ENCODE results near the gene SLC24A5.

The SLC24A5 gene

DNA sequence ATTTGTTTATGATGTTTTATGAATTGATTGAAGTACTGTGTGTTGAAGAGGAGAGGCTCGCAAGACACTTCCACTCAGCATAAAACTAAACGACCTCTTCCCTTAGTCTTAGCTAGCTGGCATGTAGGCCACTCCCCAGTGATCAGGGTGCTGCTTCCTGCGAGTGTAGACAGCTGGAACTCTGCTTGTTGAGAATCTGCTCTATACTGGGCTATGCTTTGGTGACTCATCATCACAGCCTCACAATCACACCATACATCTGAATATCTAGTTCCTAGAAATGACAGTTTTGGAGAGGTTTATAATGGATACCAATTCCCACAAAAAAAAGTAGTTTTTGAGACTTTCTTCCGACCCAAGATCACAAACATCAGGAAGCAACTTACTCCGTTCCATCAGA, 1.5 kb upstream of the SLC24A5 start:
- no peak for DNase-seq

DNA sequence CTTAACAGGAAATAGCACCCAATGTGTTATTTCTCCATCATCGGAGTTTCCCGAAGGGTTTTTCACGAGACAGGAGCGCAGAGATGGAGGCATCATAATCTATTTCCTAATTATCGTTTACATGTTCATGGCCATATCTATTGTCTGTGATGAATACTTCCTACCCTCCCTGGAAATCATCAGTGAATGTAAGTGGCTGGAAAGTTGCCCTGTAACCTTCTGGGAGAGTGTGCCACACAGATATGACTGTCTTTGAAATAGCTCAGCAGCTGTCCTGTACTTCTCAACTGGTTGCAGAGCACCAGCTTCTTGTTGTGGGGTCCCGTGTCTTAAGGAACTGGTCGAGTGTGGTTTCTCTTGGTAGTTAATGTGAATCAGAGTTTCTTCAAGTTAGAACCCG, 1.1 kb downstream of the SLC24A5 start:
- no peak for DNase-seq

DNA sequence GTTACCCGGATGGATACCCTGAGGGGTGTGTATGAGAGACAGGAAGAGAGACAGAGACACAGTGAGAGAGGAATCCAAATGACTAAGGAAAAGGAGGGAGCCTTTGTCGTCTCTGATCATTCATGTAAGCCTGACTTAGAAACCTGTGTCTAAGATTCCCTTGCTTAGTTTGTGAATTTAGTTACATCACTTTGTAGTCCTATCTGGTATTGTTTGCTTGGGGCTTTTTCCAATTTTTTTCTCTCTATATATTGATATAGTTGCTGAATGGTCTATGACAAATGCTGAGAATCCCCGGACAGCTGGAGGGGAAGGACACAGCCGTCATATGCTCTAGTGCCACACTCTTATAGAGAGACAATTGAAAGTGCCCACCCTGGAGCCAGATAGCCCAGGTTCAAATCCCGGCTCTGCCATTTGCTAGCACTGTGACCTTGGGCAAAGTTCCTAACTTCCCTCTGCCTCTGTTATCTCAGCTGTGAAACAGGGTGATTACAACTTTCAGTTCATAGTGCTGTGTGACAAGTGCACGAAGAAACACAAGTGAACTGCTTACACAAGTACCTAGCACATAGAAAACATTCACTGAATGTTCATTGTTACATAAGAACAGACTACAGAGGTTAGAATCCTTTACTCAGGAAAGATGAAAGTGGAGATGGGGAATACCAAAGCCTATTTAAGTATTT, 6.0 kb downstream of the SLC24A5 start:
- no peak for DNase-seq

DNA sequence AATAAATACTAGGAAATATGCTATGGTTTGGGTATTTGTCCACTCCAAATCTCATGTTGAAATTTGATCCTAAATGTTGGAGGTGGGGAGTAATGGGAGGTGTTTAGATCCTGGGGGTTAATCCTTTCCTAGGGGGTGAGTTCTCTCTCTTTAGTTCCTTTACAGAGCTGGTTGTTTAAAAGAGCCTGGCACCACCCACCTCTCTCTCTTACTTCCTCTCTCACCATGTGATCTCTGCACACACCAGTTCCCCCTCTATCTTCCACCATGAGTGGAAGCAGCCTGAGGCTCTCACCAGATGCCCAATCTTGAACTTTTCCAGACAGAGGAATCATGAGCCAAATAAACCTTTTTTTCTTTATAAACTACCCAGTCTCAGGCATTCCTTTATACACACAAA, 10.5 kb downstream of the SLC24A5 start:
- no peak for DNase-seq

DNA sequence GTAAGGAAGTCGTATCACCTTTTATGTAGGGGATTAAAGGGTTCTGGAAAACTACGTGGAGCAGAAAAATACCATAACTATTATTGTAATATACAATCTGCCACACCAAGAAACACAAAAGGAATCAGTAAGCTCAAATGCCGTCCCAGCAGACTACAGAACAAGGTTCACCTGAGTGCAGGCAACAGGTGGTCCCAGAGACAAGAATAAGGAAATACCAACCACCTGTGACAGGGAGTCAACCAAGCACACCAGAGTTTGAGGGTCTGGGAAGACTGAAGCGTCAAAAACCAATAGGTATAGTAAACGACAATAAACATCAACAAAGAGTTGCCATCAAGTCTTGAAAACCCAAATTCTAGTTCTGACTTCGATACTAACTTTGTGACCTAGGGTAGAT, 12.1 kb downstream of the SLC24A5 start:
- DNase-seq, result no peak

DNA sequence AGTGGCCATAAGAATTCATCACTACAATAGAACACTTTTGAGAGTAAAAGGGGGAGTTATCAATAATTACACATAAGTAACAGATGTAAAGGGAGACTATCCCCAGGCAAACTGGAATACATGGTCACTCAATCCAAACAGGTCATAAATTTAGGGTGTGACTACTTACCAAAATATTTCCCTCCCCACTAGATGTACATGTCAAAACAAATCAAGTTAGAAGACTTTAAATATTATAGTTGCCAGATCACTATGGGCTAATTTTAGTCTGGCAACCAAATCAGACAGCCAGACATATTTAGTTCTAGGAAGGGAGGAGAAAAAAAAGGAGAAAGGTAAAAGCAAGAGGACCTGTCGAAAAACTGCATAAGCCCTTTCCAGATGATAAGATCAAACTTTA, 23.1 kb downstream of the SLC24A5 start:
- DNase-seq, result no peak

DNA sequence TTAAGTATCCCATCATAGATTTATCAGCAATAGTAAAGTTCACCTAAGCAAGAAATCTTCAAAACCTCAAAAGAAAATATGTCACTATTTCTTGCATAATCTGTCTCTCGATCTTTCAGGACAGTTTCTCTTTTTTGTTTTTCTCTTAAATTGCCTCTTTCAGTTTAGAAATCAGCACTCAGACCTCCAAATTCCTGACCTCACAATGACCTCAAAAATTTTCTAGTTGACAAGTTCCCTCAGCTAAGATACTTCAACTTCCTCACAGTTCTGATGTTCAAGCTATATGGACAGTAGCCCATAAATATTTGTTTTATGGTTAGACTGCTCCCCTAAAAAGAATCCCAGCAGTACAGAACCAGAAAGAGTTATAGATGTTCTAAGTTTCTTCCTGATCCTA, 24.1 kb downstream of the SLC24A5 start:
- DNase-seq, result no peak

DNA sequence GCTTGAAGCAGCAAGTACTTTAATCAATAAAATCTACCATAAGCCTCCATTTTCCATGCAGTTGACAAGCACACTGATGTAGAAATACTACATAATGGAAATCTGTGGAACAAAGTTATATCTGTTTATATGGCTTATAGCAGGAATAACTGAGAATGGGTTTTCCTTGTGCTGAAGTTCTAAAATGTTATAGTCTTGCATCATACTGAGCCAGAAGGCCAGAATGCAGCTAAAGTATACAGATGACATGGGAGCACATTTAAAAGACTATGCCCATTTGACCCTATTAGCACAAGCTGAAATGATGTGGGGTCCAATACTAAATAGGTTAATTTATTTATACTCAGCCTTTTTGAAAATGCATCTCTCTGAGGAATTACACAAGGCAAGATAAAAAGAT, 25.1 kb downstream of the SLC24A5 start:
- no peak for DNase-seq

DNA sequence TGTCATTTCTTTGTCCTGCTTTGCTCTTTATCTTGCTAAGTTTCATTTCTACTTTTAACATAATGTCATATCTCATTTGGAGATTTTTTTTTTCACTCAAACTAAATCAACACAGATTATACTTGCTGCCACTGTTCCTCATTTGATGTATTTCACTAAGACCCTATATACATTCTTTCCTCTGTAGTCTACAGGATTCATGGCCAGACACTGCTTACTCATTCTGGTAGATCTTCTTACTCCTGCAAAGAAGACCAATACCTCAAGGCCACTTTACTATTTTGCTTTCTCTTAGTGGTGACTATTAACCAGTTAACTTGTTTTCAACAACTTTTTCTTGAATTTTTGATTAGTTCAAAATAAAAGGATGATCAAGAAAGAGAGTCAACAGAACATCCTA, 26.6 kb downstream of the SLC24A5 start:
- no peak for DNase-seq

DNA sequence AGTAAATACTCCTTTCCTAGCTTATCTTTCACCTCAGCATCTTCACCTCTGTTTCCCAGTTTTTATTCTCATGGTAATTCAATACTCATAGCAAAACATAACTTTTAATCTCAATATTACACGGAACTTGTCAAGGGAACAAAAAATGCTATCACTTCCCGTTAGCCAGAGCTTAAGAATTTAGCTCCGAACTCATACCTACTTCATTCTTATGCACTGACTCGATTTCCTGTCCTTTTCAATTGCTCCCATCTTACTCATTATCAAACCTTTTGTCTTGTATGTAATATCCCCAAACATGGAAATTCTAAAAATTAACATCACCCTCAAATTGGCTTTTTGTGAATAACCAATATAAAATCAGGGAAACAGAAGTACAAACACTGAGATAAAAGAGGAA, 29.1 kb downstream of the SLC24A5 start:
- no peak for DNase-seq

DNA sequence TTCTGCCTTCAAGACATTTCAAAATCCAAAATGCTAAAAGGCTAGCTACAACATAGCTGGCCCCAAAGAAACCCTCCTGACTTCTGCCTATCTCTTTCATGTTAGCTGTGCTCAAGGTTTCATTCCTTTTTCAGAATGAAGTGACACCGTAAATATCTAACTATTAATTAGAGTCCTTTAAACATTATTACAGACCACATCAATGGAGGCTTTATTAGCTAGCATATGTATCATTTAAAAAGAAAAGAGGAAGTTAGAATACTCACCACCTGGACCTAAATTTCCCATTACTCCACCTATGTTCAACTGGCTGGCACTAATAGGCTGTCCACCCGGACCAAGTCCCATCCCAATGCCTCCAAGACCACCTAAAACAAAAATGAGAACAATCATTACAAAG, 32.7 kb downstream of the SLC24A5 start:
- no peak for DNase-seq

DNA sequence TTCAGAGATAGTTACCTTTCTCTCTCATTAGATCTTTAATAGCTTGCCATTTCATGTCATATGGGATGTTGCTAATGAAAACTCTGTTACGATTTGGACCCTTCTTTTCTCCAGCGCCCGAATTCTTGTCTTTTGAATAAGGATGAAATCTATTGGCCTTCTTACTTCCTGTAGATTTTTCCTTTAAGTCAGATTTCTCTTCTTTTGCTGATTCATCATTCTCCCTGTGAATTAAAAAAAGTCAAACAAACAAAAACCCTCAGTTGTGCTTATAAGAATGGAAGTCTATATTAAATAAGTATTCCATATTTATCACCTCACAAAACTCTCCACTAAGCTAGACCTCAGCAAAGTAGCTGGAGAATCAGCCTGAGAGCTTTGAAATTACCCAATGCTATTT, 47.8 kb downstream of the SLC24A5 start:
- no peak for DNase-seq

DNA sequence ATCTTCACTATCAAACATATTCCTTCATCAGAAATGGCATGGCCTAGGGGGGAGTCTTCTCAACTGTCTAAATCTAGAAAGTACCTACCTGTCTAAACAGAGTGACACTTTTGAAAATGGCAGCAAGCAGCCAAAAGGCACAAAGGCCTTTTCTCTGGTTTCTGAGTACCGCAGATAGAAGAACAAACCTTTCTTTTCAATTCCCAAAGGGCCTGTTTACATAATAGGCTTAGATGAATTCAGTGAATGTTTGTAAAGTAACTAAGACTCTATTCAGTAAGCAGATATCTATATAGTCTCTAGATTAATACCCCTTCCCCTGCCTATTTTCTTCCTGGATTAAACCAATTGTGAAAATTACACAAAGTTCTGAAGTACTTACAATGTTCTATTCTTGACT, 50.2 kb downstream of the SLC24A5 start:
- DNase-seq, result peak in 1 of 3 experiments; percentile 28

DNA sequence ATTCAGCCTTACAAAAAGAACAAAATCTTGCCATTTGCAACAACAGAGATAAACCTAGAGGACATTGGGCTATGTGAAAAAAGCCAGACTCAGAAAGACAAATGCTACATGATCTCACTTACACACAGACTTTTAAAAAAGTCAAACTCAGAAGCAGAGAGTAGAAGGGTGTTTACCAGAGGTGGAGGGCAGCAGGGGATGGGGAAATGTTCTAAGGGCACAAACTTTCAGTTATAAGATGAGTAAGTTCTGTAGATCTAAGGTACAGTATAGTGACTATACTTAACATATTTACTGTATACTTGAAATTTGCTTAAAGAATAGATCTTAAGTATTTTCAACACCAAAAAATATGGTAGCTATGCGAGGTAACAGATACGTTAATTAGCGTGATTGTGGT, 54.3 kb downstream of the SLC24A5 start:
- DNase-seq, result no peak

DNA sequence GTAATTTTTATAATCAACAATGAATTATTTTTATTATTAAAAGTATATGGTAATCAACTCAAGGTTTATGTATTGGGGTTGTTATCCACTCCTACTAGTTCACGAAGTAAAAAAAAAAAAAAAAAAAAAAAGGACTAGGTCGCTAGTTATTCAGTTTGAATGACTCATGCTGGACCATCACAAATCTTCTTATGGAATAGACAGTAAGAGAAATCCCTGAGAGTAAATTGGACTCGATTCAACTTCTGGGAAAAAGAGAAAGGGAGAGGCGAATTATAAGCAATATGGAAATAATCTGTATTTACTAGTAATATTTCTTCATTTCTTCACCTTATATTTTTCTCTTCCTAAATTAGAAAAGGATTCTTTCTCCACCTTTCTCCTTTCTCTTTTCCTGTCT, 55.3 kb downstream of the SLC24A5 start:
- DNase-seq, result no peak

DNA sequence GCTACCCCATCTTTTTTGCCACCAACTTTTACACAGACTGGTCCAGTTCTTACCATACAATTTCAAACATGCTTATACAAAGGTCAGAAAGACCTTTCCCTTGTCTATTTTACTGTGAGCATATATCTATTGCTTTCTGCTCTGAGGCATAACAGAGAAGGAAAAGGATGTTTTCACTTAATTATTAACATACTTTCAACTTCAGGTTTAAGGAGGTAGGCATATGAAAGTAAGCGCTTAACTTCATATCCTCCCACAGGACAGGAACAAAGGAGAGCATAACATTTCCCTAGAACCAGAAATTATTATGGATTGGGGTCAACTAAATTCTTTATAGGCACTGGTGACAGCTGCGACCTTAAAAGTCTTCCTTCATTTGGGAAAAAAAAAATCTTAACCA, 56.2 kb downstream of the SLC24A5 start:
- no peak for DNase-seq

DNA sequence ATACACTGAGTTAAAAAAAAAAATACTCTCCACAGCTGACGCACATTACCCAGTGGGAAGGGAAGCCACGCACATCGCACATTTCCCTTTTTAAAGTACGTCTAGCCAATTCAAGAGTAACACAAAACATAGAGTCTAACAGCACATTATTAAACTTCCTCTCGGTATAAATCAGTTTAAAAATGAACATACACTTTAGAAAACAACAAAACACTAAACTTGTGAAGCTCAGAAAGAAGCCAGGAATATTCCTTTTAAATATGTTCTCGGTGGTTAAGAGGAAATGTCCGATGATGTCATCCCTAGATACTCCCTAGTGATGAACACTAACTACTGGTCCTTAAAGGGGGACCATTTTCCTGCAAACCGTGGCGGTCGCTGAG, 56.6 kb downstream of the SLC24A5 start:
- peak in 2 of 3 experiments; percentile 32 to 83 for DNase-seq

DNA sequence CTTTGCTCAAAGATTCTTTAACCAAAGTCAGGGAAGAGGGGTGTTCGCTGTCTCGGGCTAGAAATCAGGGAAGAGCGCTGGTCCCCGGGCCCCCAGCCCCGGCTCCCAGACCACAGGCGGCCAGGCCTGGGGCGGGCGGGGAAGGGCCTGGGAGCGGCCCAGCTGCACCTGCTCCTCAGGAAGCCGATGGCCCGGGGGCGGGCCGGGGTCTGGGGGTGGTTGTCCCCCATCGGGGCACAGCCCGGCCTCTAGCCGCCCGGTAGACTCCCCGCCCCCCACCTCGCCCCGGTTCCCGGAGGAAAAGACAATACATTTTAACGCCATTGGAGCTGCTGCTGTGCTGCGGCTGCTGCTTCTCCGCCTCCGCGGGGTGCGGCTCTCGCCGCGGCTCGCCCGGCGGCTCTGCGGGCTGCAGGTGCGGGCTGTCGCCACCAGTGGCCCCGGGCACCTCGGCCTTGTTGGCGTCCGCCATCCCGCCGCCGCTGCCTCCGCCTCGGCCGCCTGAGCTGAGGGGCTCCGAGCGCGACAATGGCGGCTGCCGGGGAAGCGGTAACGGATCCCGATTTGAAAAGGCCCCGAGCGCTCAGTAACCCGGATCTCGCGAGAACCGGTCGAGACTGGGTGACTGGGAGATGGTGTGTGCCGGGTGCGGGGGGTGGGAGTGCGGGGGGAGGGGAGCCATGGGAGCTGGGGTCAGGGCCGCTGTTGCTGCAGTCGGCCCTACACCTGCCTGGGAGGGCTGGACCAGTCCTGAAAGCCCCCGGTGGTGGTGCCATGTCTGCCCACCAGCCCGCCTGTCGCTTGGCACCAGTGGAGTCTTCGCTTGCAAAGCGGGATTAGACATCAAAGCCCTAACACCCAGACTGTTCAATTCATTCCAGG, 57.2 kb downstream of the SLC24A5 start, which contains the start of gene MYEF2:
MYEF2 (minus strand) TSS at position 530 of the 882 bp plus-strand sequence; CDS start at position 472, 58 bp downstream.
- peak; percentile 75 to 91 (median 84) for DNase-seq

DNA sequence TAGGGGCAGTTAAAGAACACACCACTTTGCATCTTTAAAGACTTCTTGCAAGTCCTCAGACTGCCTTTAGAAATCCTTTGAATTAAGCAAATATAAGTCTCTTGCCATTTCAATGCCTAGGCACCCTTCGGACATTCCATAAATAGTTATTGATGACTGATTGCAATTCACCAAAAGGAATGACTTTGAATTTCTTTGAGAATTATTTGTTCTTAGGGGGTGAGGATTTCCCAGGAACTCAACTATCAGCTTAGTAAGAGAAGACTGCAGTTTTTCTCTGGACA, 57.8 kb downstream of the SLC24A5 start:
- no peak for DNase-seq

DNA sequence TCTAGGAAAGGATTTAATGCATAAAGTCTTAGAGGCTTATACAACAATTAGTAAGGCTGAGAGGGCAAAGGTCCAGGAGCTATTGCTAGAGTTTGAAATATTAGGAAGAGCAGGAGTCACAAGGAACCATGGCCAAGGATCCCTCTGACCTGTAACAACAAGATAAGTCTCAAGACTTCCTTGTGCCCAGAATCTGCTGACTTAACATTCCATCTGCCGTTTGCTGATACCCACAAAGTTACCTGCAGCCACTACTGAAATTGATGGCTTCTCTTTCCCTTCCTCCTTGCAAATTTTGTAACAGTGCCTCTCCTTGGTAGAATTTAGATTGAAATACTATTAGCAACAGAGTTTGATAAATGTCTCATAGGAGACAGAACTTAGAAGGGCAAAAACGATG, 62.0 kb downstream of the SLC24A5 start:
- no peak for DNase-seq

DNA sequence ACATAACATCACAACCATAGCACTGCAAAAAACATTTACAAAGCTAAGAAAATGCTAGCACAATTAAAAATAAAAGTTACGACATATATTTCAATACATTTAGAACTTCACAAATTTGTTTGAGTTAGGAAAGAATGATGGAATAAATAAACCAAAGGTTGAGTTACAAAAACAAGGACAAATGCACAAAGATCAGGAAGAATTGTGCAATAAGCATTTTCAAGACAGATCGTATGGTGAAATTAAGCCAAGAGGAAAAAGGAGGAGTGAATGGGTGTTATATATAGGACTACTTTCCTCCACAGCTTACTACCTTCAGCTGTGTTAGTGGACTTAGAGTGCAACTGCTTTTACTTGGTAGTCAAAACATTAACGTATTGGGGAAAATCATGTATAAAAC, 64.7 kb downstream of the SLC24A5 start:
- DNase-seq, result no peak

DNA sequence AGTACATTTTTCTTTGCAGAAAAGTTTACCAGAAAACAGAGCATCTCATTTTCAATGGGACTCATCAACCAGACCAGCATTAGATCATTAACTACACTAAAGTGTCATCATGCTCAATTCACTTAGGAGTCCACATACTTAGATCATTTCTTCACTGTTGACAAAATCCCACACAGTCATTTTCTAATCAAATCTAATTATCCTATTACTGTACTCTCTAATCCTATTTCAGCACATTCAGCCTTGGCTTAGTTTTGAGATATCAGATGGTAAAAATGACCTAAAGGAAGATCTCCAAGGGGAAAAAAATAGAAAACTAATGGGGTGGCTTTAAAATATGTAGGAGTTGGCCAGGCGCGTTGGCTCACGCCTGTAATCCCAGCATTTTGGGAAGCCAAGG, 65.5 kb downstream of the SLC24A5 start:
- no peak for DNase-seq

DNA sequence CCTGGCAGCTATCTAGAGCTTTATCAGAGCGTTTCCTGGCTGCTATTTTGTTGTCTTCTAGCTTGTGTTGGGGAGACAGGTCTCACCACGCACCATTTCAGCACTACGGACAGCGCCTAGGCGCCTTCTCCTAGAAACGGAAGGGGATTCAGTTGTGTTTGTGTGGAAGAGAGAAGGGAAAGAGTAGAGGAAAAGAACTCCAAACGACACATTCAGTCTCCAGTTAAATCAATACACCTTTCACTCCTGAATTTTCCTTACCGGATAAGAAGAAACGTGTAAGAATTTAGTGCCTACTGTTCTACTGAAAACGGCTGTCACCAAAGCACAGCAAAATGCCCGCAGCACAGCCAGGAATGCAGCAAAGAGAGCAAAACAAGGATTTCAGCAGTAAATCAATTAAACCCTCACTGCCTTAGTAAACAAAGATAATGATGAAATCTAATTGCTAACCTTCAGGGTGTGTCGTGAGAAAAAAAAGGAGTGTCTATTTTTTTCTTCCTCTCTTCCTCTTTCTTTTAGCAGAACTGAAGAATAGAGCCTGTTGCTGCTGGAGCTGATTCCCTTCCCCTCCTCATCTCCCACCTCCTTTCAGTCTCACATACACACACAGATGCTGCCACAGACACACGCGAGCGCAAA, 70.3 kb downstream of the SLC24A5 start:
- DNase-seq, result peak in 2 of 3 experiments; percentile 19 to 47

DNA sequence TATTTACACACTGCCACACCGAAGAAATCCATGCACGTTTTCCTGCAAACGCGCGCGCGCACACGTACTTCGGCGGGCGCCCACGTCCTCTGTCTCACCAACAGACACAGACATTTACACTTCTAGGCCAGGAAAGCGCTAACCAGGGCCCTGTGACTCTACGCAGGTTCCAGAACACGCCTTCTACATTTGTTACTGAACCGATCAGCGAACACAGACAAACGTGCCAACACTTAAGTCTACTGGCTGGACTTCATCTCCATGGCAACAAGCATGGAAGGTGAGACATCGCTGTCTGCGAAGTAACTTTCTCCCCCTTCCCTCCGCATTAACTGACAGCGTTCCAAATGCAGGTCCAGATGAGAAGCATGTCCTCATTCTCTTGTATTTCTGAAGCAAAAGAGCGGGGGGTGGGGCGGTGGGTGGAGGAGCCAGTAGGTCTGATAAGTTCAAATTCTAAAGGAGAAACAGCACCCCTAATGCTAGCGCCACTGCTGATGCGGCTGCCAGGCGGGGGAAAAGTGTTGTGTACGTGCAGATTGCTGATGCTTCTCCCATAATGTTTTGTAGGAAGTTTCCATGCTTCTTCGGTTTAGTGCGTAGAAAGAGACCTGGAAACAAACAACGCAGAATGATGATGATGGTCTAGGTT, 70.9 kb downstream of the SLC24A5 start, which contains the start of gene CTXN2:
CTXN2 (plus strand) TSS at position 92 of the 652 bp plus-strand sequence. CDS start 9,636 bp downstream, outside the sequence.
- DNase-seq, result peak in 2 of 3 experiments; percentile 19 to 44
